ENCODE measurements around the gene EGFR.

Gene EGFR

DNA sequence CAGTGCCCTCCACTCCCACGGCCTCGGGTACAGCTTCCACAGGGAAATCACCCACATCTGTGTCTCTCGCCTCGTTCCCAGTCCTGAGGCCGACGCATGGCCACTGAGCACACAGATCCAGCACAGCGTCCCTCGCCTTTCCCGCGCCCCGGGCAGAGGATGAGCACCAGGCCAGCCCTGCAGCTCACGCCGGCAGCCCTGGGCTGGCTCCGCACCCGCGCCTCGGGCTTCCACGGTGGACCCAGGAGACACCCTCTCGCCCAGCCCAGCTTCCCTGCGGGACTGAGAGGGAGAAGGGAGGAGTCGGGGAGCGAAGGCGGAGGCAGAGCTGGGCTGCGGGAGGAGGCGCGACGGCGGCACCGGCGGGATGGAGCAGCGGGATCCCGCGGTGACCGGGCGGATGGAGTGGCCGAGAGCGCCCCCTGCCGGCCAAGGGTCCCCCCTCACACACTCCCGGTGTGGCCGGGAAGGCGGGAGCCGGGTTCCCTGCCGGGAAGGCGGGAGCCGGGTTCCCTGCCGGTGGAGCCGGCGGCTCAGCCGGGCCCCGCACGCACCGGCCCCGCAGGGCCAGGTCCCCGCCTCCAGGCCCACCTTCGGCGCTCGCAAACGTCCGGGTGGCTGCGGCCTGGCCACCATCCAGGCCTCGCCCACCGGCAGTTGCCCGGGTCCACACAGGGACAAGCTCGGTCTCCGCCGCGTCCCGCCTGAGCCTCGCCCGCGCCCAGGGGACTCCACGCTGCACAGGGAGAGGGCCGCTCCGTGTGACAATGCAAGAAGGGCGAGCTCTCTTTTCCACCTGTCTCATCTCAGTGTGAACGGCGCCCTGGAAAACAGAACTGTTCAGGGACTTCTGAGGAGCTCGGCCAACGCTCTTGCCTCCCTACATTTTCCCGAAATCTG lies 236.0 kb downstream of the EGFR start:
- peak; percentile 90 for DNase-seq (ENCODE audit: low spot score)
- in situ Hi-C loops (cut with MboI; ENCODE audit: low sequenced_read_pairs, unreplicated experiment): loop anchor here (5.0 kb wide), 1 partner anchor 483 kb away; no protein-coding TSS in a partner anchor
- TF ChIP-seq, protein P1, sequence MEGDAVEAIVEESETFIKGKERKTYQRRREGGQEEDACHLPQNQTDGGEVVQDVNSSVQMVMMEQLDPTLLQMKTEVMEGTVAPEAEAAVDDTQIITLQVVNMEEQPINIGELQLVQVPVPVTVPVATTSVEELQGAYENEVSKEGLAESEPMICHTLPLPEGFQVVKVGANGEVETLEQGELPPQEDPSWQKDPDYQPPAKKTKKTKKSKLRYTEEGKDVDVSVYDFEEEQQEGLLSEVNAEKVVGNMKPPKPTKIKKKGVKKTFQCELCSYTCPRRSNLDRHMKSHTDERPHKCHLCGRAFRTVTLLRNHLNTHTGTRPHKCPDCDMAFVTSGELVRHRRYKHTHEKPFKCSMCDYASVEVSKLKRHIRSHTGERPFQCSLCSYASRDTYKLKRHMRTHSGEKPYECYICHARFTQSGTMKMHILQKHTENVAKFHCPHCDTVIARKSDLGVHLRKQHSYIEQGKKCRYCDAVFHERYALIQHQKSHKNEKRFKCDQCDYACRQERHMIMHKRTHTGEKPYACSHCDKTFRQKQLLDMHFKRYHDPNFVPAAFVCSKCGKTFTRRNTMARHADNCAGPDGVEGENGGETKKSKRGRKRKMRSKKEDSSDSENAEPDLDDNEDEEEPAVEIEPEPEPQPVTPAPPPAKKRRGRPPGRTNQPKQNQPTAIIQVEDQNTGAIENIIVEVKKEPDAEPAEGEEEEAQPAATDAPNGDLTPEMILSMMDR (IDR thresholded peaks at IDR 0.05; ENCODE audit: borderline replicate concordance, control extremely low read depth, extremely low read depth, insufficient read depth, missing control alignments): peak; percentile 75

DNA sequence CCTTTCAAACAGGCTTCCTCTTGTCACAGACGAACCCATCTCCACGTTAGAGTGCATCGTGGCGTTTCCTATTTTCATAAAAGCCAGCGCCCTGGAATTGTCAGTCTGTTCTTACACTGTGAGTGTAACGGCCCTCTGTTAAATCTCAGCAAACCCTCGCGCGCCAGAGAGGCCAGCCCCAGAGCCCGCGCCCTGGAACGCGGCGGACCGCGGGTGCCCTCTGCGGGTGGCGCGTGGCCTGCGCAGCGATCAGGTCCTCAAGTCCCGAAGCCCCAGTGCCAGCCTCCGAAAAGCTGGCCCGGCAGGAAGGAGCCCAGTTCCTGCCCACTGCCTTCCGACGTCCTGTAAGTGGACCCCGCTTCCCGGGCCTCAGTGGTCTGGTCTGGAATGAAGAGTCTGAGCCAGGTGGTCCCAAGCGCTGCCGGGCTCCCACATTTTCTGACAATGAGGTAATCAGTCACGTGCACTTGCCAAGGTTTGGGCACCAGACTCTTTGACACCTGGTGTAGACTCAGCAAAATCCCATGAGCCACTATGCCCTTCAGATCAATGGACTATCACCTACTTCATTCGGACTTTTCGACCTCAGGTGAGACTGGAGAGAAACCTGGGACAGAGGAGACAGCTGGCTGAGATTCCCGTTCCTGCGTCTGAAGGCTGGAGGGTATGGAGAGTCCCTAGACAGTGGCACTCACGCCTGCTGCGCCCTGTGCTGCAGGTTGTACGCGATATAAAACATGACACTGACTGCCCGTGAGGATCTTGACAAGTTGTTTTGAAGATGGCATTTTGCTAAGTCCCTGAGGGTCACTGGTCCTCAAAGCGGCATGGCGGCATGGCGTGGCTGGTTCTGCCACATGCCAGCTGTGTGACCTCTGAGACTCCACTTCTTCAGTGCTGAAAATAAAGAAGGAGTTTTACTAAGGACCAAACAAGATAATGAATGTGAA lies 237.0 kb downstream of the EGFR start:
- TF ChIP-seq, protein P1 (IDR thresholded peaks at IDR 0.05; ENCODE audit: borderline replicate concordance, control extremely low read depth, extremely low read depth, insufficient read depth, missing control alignments): peak; percentile 81
- DNase-seq (ENCODE audit: low spot score): peak; percentile 87
- in situ Hi-C loops (cut with MboI; ENCODE audit: low sequenced_read_pairs, unreplicated experiment): no loop called here

DNA sequence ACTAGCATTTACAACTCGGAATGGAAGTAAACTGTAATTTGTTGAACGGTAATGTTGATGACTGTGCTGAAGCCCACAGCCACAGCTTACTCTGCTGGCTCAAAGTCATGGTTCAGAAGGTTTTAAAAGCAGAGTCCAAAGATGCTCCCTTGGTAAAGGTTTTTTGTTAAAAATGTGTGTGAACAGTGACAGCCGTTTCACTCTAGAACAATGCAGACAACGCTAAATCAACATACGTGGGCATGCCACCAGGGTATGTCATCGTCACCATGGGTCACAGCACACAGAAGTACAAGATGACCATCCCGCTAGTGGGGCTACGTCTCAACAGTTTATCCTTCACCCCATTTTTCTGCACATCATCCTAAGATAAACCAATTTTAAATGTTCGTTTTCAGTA lies 239.8 kb downstream of the EGFR start:
- TF ChIP-seq, protein P1 (IDR thresholded peaks at IDR 0.05; ENCODE audit: borderline replicate concordance, control extremely low read depth, extremely low read depth, insufficient read depth, missing control alignments): no peak
- no peak for DNase-seq (ENCODE audit: low spot score)
- in situ Hi-C loops (cut with MboI; ENCODE audit: low sequenced_read_pairs, unreplicated experiment): no loop called here

DNA sequence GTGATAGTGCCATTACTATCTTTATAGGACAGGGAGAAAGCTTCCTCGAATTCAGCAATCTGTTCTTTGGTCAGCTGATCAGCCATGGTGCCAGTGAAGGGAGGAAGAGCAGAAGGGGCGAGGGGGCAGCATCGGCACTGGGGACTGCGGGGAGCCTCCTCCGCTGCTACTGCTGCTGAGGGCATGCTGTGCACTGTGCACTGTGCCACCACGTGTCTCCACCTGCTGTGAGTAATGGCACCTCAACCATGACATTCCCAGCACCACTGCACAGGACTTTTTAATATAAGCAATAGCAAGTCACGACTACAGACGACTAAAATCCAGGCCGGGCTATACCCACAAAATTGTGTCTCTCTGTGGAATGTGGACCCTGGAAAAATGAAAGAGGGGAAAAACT lies 241.4 kb downstream of the EGFR start:
- TF ChIP-seq, protein P1 (IDR thresholded peaks at IDR 0.05; ENCODE audit: borderline replicate concordance, control extremely low read depth, extremely low read depth, insufficient read depth, missing control alignments): no peak
- in situ Hi-C loops (cut with MboI; ENCODE audit: low sequenced_read_pairs, unreplicated experiment): no loop called here

DNA sequence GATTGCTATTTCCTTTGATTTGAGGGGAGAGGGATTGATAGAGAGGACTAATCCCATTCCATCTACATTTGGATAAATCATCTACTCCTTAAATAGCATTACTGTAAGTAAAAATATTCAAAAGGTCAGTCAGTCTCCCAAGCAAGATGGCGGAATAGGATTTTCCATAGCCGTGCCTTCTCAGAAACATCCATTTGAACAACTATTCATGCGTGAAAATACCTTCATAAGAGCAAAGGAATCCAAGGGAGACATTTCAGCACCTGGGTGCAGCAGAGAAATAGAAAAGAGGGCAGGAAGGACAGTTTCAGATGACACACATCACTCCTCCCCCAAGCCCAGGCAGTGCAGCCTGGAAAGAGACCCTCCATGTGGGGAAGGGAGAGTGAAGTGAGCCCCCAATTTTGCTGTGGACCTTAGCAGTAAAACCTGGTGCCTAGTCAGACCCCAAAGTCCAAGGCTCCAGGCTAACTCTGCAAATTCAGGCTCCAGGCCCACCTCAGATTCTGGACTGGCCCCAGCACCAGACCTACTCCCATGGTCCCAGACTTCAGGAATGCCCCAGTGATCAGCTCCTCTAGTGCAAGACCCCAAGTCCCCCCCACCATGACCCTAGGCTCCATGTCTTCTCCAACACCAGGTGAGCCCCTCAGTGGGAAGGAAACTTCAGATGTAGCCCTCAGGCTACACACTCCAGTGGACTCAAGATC lies 242.0 kb downstream of the EGFR start:
- in situ Hi-C loops (cut with MboI; ENCODE audit: low sequenced_read_pairs, unreplicated experiment): no loop called here
- TF ChIP-seq, protein P1 (IDR thresholded peaks at IDR 0.05; ENCODE audit: borderline replicate concordance, control extremely low read depth, extremely low read depth, insufficient read depth, missing control alignments): no peak
- no peak for DNase-seq (ENCODE audit: low spot score)

More for the DNA sequence above, 241.4 kb downstream of the EGFR start:
- no peak for DNase-seq (ENCODE audit: low spot score)

All from GM13976 (cell line).